ENCODE data around the gene C17orf114.

Gene C17orf114

DNA sequence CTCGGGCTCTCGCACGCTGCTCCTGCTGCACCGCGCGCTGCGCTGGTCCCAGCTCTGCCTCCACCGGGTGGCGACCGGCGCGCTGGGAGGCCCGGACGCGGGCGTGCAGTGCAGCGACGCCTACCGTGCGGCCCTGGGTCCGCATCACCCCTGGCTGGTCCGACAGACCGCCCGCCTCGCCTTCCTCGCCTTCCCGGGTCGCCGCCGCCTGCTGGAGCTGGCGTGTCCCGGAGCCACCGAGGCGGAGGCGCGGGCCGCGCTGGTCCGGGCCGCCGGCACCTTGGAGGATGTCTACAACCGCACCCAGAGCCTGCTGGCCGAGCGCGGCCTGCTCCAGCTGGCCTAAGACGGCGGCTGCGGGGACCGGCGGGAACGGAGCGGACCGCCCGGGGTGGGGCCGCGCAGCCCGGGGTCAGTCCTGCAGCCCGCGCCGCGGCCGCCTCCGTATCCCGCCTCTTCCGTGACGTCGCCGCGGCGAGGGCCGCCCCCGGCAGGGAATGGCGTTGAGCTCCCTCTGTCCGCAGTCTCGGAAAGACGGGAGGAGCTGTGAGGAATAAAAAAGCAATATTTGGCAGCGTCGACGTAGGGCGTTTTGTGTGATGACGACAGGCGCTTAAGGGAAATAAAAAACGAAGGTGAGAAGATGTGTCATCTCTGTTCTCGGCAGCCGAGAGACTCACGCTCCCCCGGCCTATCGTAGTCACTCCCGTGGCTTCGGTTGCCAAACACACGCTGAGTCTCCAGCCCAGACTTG, 12.0 kb downstream of the C17orf114 start (continued):
- TF ChIP-seq, protein P1, sequence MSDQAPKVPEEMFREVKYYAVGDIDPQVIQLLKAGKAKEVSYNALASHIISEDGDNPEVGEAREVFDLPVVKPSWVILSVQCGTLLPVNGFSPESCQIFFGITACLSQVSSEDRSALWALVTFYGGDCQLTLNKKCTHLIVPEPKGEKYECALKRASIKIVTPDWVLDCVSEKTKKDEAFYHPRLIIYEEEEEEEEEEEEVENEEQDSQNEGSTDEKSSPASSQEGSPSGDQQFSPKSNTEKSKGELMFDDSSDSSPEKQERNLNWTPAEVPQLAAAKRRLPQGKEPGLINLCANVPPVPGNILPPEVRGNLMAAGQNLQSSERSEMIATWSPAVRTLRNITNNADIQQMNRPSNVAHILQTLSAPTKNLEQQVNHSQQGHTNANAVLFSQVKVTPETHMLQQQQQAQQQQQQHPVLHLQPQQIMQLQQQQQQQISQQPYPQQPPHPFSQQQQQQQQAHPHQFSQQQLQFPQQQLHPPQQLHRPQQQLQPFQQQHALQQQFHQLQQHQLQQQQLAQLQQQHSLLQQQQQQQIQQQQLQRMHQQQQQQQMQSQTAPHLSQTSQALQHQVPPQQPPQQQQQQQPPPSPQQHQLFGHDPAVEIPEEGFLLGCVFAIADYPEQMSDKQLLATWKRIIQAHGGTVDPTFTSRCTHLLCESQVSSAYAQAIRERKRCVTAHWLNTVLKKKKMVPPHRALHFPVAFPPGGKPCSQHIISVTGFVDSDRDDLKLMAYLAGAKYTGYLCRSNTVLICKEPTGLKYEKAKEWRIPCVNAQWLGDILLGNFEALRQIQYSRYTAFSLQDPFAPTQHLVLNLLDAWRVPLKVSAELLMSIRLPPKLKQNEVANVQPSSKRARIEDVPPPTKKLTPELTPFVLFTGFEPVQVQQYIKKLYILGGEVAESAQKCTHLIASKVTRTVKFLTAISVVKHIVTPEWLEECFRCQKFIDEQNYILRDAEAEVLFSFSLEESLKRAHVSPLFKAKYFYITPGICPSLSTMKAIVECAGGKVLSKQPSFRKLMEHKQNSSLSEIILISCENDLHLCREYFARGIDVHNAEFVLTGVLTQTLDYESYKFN (CRISPR knock-in tag; conservative IDR thresholded peaks at IDR 0.05) = no peak
- TF ChIP-seq NCOA1 (CRISPR knock-in tag; IDR thresholded peaks at IDR 0.05) (no peak), SRSF1 (optimal IDR thresholded peaks at IDR 0.05; ENCODE audit: low read depth, low read length) (no peak), ADNP (CRISPR knock-in tag; IDR thresholded peaks at IDR 0.05) (no peak), SMAD9 (CRISPR knock-in tag; IDR thresholded peaks at IDR 0.05) (no peak), ZNF761 (CRISPR knock-in tag; conservative IDR thresholded peaks at IDR 0.05) (peak; percentile 84; the same call in 1 of the 2 replicates), PRMT3 (CRISPR knock-in tag; IDR thresholded peaks at IDR 0.05; ENCODE audit: borderline replicate concordance, low read depth) (peak; percentile 95; the same call in 1 of the 2 replicates), HOXA7 (CRISPR knock-in tag; IDR thresholded peaks at IDR 0.05) (no peak), ETV5 (CRISPR knock-in tag; IDR thresholded peaks at IDR 0.05; ENCODE audit: borderline replicate concordance) (peak; percentile 91), ZNF160 (CRISPR knock-in tag; IDR thresholded peaks at IDR 0.05) (0 out of 2 replicates have a peak, but pooled peaks have one; percentile 15), AGO2 (optimal IDR thresholded peaks at IDR 0.05; ENCODE audit: low read depth, low read length) (peak; percentile 79), IRF2 (CRISPR knock-in tag; IDR thresholded peaks at IDR 0.05) (no peak), ZNF180 (CRISPR knock-in tag; IDR thresholded peaks at IDR 0.05; ENCODE audit: borderline replicate concordance, low read depth) (no peak), SKI (IDR thresholded peaks at IDR 0.05; ENCODE audit: partially characterized antibody) (peak; percentile 73), EEA1 (CRISPR knock-in tag; IDR thresholded peaks at IDR 0.05; ENCODE audit: borderline replicate concordance) (peak; percentile 73; the same call in 1 of the 2 replicates), MBD4 (IDR thresholded peaks at IDR 0.05; ENCODE audit: borderline replicate concordance, low read length) (no peak), TOPORS (CRISPR knock-in tag; IDR thresholded peaks at IDR 0.05) (0 out of 2 replicates have a peak, but pooled peaks have one; percentile 71), TARDBP (CRISPR knock-in tag; IDR thresholded peaks at IDR 0.05) (peak; percentile 58; the same call in 1 of the 2 replicates), NCOR1 (IDR thresholded peaks at IDR 0.05; ENCODE audit: borderline replicate concordance, low read length) (no peak), ZNF780A (CRISPR knock-in tag; IDR thresholded peaks at IDR 0.05) (peak; percentile 91; the same call in 1 of the 2 replicates)
- TF ChIP-seq, protein P2, sequence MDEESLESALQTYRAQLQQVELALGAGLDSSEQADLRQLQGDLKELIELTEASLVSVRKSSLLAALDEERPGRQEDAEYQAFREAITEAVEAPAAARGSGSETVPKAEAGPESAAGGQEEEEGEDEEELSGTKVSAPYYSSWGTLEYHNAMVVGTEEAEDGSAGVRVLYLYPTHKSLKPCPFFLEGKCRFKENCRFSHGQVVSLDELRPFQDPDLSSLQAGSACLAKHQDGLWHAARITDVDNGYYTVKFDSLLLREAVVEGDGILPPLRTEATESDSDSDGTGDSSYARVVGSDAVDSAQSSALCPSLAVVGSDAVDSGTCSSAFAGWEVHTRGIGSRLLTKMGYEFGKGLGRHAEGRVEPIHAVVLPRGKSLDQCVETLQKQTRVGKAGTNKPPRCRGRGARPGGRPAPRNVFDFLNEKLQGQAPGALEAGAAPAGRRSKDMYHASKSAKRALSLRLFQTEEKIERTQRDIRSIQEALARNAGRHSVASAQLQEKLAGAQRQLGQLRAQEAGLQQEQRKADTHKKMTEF (CRISPR knock-in tag; IDR thresholded peaks at IDR 0.05) = peak; percentile 55; the same call in 1 of the 2 replicates
- TF ChIP-seq, protein P3, sequence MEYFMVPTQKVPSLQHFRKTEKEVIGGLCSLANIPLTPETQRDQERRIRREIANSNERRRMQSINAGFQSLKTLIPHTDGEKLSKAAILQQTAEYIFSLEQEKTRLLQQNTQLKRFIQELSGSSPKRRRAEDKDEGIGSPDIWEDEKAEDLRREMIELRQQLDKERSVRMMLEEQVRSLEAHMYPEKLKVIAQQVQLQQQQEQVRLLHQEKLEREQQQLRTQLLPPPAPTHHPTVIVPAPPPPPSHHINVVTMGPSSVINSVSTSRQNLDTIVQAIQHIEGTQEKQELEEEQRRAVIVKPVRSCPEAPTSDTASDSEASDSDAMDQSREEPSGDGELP (IDR thresholded peaks at IDR 0.05; ENCODE audit: borderline replicate concordance, low read depth) = peak; percentile 11; the same call in 1 of the 2 replicates
- TF ChIP-seq, protein P4, sequence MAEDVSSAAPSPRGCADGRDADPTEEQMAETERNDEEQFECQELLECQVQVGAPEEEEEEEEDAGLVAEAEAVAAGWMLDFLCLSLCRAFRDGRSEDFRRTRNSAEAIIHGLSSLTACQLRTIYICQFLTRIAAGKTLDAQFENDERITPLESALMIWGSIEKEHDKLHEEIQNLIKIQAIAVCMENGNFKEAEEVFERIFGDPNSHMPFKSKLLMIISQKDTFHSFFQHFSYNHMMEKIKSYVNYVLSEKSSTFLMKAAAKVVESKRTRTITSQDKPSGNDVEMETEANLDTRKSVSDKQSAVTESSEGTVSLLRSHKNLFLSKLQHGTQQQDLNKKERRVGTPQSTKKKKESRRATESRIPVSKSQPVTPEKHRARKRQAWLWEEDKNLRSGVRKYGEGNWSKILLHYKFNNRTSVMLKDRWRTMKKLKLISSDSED (CRISPR knock-in tag; IDR thresholded peaks at IDR 0.05) = no peak
